Lower leg skin (tissue), 4 donors: ENCODE results near the gene ENDOV. TPM values are rescaled to one million over a fixed set of nuclear protein-coding genes. Genes with fewer than 3 reads are reported as not detected.

Experiments
- DNase-seq, 2 donors: peaks; one replicate each; pipeline ENCODE4 v3.0.0-alpha.2; 2019; ENCODE audit warnings: low spot score in 2 of 2
- H3K4me3 ChIP-seq: fragments of 200-600 bp; sonication (generic); 2 replicates; pipeline ENCODE4 v1.5.1; 2017; ENCODE audit warnings: mild to moderate bottlenecking, low read depth; ENCODE audit not compliant: poor library complexity, severe bottlenecking
- CTCF ChIP-seq, 3 donors: fragments of 450-650 bp; IDR thresholded peaks; one replicate each; pipeline ENCODE4 v1.5.1; 2016; ENCODE audit warnings: antibody characterized with exemption in 3 of 3, mild to moderate bottlenecking in 3 of 3, moderate library complexity in 2 of 3
- POLR2A ChIP-seq, 2 donors: fragments of 450-650 bp; IDR thresholded peaks; one replicate each; pipeline ENCODE4 v1.6.1; 2016 to 2017; ENCODE audit warnings: antibody characterized with exemption in 2 of 2, mild to moderate bottlenecking in 1 of 2, moderate library complexity in 1 of 2
- WGBS, 2 donors: methylation state at CpG; one replicate each; pipeline ENCODE4 v1.1.5; 2018; 5-methylcytosine and 5-hydroxymethylcytosine counted together
- intact Hi-C: fragments of 100-400 bp; cut with DNase I; formaldehyde crosslinking; loops from one replicate; pipeline ENCODE4 v1.15.0; 2023; ENCODE audit warnings: low total_unique reads
- total RNA-seq, 4 donors: library from RNA; depleted of rRNA; stranded (reverse); fragments of >200 nt; gene quantifications; one replicate each; pipeline ENCODE4 v1.1.0, GENCODE V29; 2016

Gene ENDOV
- total RNA-seq = 10 to 100 TPM; 13.7 to 26.8 (median 21.3) TPM

GRCh38 chr17:80414803-80415625 lies at the start of gene ENDOV:
Gene ENDOV (plus strand): TSS chr17:80415167. CDS start chr17:80415195, 28 bp downstream.
- H3K4me3 ChIP-seq = peak within 1 kb of the TSS; percentile 82
- peak; percentile 87 to 98 for DNase-seq
- 0% methylated on average over 29 to 59 of the region's 97 CpGs for WGBS, 2 donors
- intact Hi-C loops = no loop called here
- no peak for TF ChIP-seq CTCF (IDR thresholded peaks at IDR 0.05)

GRCh38 chr17:80365983-80366382 lies 49.0 kb upstream of the ENDOV start:
- intact Hi-C loops = loop anchor here (10.0 kb wide), 1 partner anchor 281 kb away; no protein-coding TSS in a partner anchor
- 80 to 86% methylated on average over 11 of the region's 11 CpGs for WGBS, 2 donors

GRCh38 chr17:80367503-80367902 lies 47.5 kb upstream of the ENDOV start:
- no peak overlapping the region for H3K4me3 ChIP-seq
- WGBS, 2 donors = 89 to 90% methylated on average over 17 of the region's 17 CpGs
- intact Hi-C loops = loop anchor here (10.0 kb wide), 1 partner anchor 283 kb away; no protein-coding TSS in a partner anchor
- TF ChIP-seq POLR2A (IDR thresholded peaks at IDR 0.05) (no peak), CTCF (IDR thresholded peaks at IDR 0.05) (no peak)
- no peak for DNase-seq

More at GRCh38 chr17:80365983-80366382, 49.0 kb upstream of the ENDOV start:
- no peak overlapping the region for H3K4me3 ChIP-seq
- no peak for DNase-seq
- TF ChIP-seq CTCF (IDR thresholded peaks at IDR 0.05) = no peak
- TF ChIP-seq POLR2A (IDR thresholded peaks at IDR 0.05) = no peak

GRCh38 chr17:80371196-80371595 lies 43.8 kb upstream of the ENDOV start:
- intact Hi-C loops = no loop called here
- no peak for DNase-seq
- TF ChIP-seq CTCF (IDR thresholded peaks at IDR 0.05) (no peak), POLR2A (IDR thresholded peaks at IDR 0.05) (no peak)
- no peak overlapping the region for H3K4me3 ChIP-seq
- 89 to 92% methylated on average over 5 of the region's 5 CpGs for WGBS, 2 donors

GRCh38 chr17:80372456-80372855 lies 42.5 kb upstream of the ENDOV start:
- no peak for DNase-seq

More at GRCh38 chr17:80372456-80372855, 42.5 kb upstream of the ENDOV start:
- WGBS, 2 donors = 85 to 88% methylated on average over 11 of the region's 11 CpGs
- no peak overlapping the region for H3K4me3 ChIP-seq
- TF ChIP-seq POLR2A (IDR thresholded peaks at IDR 0.05) (no peak), CTCF (IDR thresholded peaks at IDR 0.05) (no peak)
- intact Hi-C loops = no loop called here
